ENCODE data around the gene PXYLP1. TPM values are rescaled to one million over a fixed set of nuclear protein-coding genes. Genes with fewer than 3 reads are reported as not detected.

PXYLP1 gene
- total RNA-seq, 2 donors from 2014 or later: 9.7 to 17.5 TPM

- Mint-ChIP-seq H3K9me3 (no peaks in the 10 kb centered on the region), H3K27ac (peak overlapping the region in 1 of 2 donors; percentile 55), H3K36me3 (peaks cover 0 to 6% of the 10 kb centered on the region in 2 donors)
- ATAC-seq (no peak), DNase-seq (ENCODE audit: low spot score in 2 of 2) (no peak)
These were observed 25.2 kb downstream of the PXYLP1 start for GRCh38 chr3:141256820-141257219.

GRCh38 chr3:141257961-141258360 is 26.3 kb downstream of the PXYLP1 start:
- DNase-seq (ENCODE audit: low spot score in 2 of 2): no peak
- peak in 1 of 2 donors; percentile 66 for ATAC-seq
- Mint-ChIP-seq H3K9me3 (no peaks in the 10 kb centered on the region), H3K36me3 (peaks cover 0 to 6% of the 10 kb centered on the region in 2 donors), H3K27ac (peak overlapping the region; percentile 36 to 55)

- DNase-seq (ENCODE audit: low spot score in 2 of 2) (no peak), ATAC-seq (no peak)
- H3K36me3 Mint-ChIP-seq: peaks cover 0 to 6% of the 10 kb centered on the region in 2 donors
- no peak overlapping the region for H3K27ac Mint-ChIP-seq
- H3K9me3 Mint-ChIP-seq: no peaks in the 10 kb centered on the region
These were observed 27.3 kb downstream of the PXYLP1 start for GRCh38 chr3:141258973-141259372.

GRCh38 chr3:141259821-141260629 is 28.4 kb downstream of the PXYLP1 start:
- H3K27ac Mint-ChIP-seq: no peak overlapping the region
- peaks cover 0 to 6% of the 10 kb centered on the region in 2 donors for H3K36me3 Mint-ChIP-seq
- DNase-seq (ENCODE audit: low spot score in 2 of 2) (no peak), ATAC-seq (no peak)
- no peaks in the 10 kb centered on the region for H3K9me3 Mint-ChIP-seq

- Mint-ChIP-seq H3K9me3 (no peaks in the 10 kb centered on the region), H3K36me3 (peaks cover 0 to 9% of the 10 kb centered on the region in 2 donors), H3K27ac (peak overlapping the region in 1 of 2 donors; percentile 58)
- DNase-seq (ENCODE audit: low spot score in 2 of 2): no peak
- ATAC-seq: no peak
These were observed 29.0 kb downstream of the PXYLP1 start for GRCh38 chr3:141260630-141260927.

- peak; percentile 60 to 72 for ATAC-seq
- no peak for DNase-seq (ENCODE audit: low spot score in 2 of 2)
- Mint-ChIP-seq H3K36me3 (peaks cover 0 to 12% of the 10 kb centered on the region in 2 donors), H3K9me3 (no peaks in the 10 kb centered on the region), H3K27ac (peak overlapping the region; percentile 49 to 89)
These were observed 30.1 kb downstream of the PXYLP1 start for GRCh38 chr3:141261472-141262307.

- Mint-ChIP-seq H3K9me3 (no peaks in the 10 kb centered on the region), H3K36me3 (peaks cover 0 to 12% of the 10 kb centered on the region in 2 donors), H3K27ac (no peak overlapping the region)
- ATAC-seq: no peak
- no peak for DNase-seq (ENCODE audit: low spot score in 2 of 2)
These were observed 30.7 kb downstream of the PXYLP1 start for GRCh38 chr3:141262308-141262705.

GRCh38 chr3:141266186-141266585 is 34.6 kb downstream of the PXYLP1 start:
- DNase-seq (ENCODE audit: low spot score in 2 of 2): no peak
- no peaks in the 10 kb centered on the region for H3K9me3 Mint-ChIP-seq
- ATAC-seq: no peak

GRCh38 chr3:141266797-141267555 is 35.4 kb downstream of the PXYLP1 start:
- Mint-ChIP-seq H3K9me3 (no peaks in the 10 kb centered on the region), H3K27ac (peak overlapping the region; percentile 88 to 95), H3K36me3 (peaks cover 0 to 6% of the 10 kb centered on the region in 2 donors)
- ATAC-seq (peak; percentile 79 to 80), DNase-seq (ENCODE audit: low spot score in 2 of 2) (peak in 1 of 2 donors; percentile 35)

More at GRCh38 chr3:141266186-141266585, 34.6 kb downstream of the PXYLP1 start:
- Mint-ChIP-seq H3K27ac (peak overlapping the region; percentile 88 to 97), H3K36me3 (peaks cover 0 to 7% of the 10 kb centered on the region in 2 donors)

- H3K27ac Mint-ChIP-seq: peak overlapping the region; percentile 88 to 95
- H3K36me3 Mint-ChIP-seq: peaks cover 0 to 6% of the 10 kb centered on the region in 2 donors
- no peak for ATAC-seq
- H3K9me3 Mint-ChIP-seq: no peaks in the 10 kb centered on the region
- no peak for DNase-seq (ENCODE audit: low spot score in 2 of 2)
These were observed 36.0 kb downstream of the PXYLP1 start for GRCh38 chr3:141267629-141268028.

GRCh38 chr3:141268306-141268705 is 36.7 kb downstream of the PXYLP1 start:
- DNase-seq (ENCODE audit: low spot score in 2 of 2) (no peak), ATAC-seq (peak in 1 of 2 donors; percentile 41)
- peaks cover 0 to 6% of the 10 kb centered on the region in 2 donors for H3K36me3 Mint-ChIP-seq

GRCh38 chr3:141268791-141269190 is 37.2 kb downstream of the PXYLP1 start:
- Mint-ChIP-seq H3K27ac (peak overlapping the region in 1 of 2 donors; percentile 88), H3K36me3 (peaks cover 0 to 6% of the 10 kb centered on the region in 2 donors), H3K9me3 (no peaks in the 10 kb centered on the region)
- ATAC-seq (no peak), DNase-seq (ENCODE audit: low spot score in 2 of 2) (no peak)

More at GRCh38 chr3:141268306-141268705, 36.7 kb downstream of the PXYLP1 start:
- H3K27ac Mint-ChIP-seq: peak overlapping the region; percentile 88 to 91
- H3K9me3 Mint-ChIP-seq: no peaks in the 10 kb centered on the region

GRCh38 chr3:141269961-141270360 is 38.3 kb downstream of the PXYLP1 start:
- no peaks in the 10 kb centered on the region for H3K9me3 Mint-ChIP-seq
- no peak for ATAC-seq
- H3K27ac Mint-ChIP-seq: peak overlapping the region in 1 of 2 donors; percentile 66
- no peak for DNase-seq (ENCODE audit: low spot score in 2 of 2)
- peaks cover 0 to 6% of the 10 kb centered on the region in 2 donors for H3K36me3 Mint-ChIP-seq

- DNase-seq (ENCODE audit: low spot score in 2 of 2) (no peak), ATAC-seq (no peak)
- H3K9me3 Mint-ChIP-seq: no peaks in the 10 kb centered on the region
- no peak overlapping the region for H3K27ac Mint-ChIP-seq
- H3K36me3 Mint-ChIP-seq: no peaks in the 10 kb centered on the region
These were observed 39.8 kb downstream of the PXYLP1 start for GRCh38 chr3:141271279-141272030.

- H3K27ac Mint-ChIP-seq: no peak overlapping the region
- no peak for ATAC-seq
- H3K9me3 Mint-ChIP-seq: no peaks in the 10 kb centered on the region
These were observed 41.5 kb downstream of the PXYLP1 start for GRCh38 chr3:141272906-141273662.

More at GRCh38 chr3:141272906-141273662, 41.5 kb downstream of the PXYLP1 start:
- H3K36me3 Mint-ChIP-seq: no peaks in the 10 kb centered on the region
- DNase-seq (ENCODE audit: low spot score in 2 of 2): no peak

Data from activated naive CD4-positive, alpha-beta T cell treated with anti-CD3 and anti-CD28 coated beads, Interleukin-2, amount 50 U/mL, for 72 hours (primary cell).